Measurements from ENCODE around the gene LRRIQ1.

Gene LRRIQ1

GRCh38 chr12:85281636-85282312, 245.6 kb downstream of the LRRIQ1 start:
- DNase-seq: no peak

GRCh38 chr12:85283560-85283959, 247.4 kb downstream of the LRRIQ1 start:
- DNase-seq: no peak

All from fibroblast of skin of back (primary cell).